DND-41 (cell line): ENCODE measurements around the gene AQP5.

Experiments
- CTCF ChIP-seq: IDR thresholded peaks from 2 replicates; pipeline ENCODE4 v1.5.1; 2012; ENCODE audit warnings: borderline replicate concordance, low read length, moderate library complexity, mild to moderate bottlenecking; ENCODE audit not compliant: poor library complexity, severe bottlenecking; ENCODE audit errors: extremely low read depth
- EZH2 ChIP-seq: IDR thresholded peaks from 3 replicates; pipeline ENCODE4 v1.6.1; 2012; ENCODE audit warnings: borderline replicate concordance, low read depth, mild to moderate bottlenecking, moderate library complexity, low read length, inconsistent platforms; ENCODE audit not compliant: severe bottlenecking

DNA sequence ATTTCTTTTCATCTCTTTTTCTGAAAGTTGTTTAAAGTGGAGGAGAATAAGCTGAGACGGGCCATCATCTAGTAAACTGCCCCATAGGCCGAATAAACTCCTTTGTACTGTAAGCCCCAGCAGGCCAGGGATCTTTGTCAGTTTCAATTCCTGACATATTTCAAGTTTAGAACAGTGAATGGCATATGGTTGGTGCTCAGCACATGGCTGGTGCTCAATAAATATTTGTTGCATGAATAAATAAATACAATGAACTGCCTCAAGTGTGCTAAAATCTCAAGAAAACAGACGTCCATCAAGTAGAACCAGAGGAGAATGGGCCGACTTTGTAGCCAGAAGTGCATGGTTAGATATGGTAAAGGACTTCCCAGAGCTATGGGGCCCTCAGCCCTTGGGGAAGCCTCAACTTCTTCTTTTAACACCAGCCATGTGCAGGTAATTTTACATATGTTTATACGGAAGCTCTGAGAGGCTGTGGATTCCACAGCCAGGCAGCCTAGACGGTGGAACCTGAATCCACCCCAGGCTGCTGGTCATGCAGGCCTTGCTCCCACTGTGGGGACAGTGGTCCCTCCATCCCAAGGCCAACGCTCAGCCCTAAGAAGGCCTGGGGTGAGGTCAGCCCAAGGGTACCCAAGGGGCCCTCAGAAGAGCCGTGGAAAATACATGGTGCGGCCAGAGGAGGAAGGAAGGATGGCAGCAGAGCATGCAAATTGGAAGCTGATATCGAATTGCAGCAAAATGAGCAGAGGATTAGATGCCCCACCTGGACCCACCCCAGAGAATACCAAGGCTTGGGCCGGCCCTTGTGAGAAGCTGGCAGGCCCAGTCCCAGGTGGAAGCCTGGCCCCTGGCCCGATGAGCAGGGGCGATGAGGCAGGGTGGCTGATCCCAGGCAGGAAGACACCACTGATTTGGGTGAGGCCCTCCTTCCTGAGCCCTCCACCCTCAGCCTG, 19.8 kb upstream of the AQP5 start:
- no peak for TF ChIP-seq CTCF
- no peak for TF ChIP-seq EZH2
